Measurements from ENCODE around the gene EPHB1.

DNA sequence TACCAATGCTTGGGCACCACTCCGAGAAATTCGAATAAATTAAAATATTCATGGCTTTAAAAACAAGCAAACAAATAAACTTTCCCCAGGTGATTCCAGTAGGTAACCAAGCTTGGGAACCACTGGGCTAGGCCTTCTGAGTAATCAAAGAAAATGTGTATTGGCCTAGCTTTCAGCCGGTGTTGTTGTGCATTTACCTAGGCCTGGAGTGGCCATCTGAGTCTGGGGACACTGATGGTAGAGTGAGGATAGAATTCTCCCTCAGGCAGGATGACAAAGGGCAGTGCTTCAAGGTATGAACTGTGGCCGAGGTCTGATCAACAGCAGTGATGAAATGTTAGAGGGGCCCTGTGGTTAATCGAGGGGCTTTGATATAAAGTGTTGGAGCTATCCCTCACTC, 440.5 kb downstream of the EPHB1 start:
- TF ChIP-seq EZH2phosphoT487 (IDR thresholded peaks at IDR 0.05; ENCODE audit: insufficient read depth, low read depth) (no peak), EZH2 (IDR thresholded peaks at IDR 0.05; ENCODE audit: insufficient read depth, poor library complexity, severe bottlenecking) (no peak)
